NK-92 (cell line): Measurements from ENCODE around the gene ATF6B.
"Not testable (repeated sequence)": the region's sequence is repeated elsewhere in the genome, so short reads cannot be mapped to it uniquely, and the experiment has no call there.

Source experiments
- DNase-seq: peaks from one replicate; lab custom pipeline; 2025; ENCODE audit not compliant: unreplicated experiment; lab: John Stamatoyannopoulos, UW

The ATF6B gene

DNA sequence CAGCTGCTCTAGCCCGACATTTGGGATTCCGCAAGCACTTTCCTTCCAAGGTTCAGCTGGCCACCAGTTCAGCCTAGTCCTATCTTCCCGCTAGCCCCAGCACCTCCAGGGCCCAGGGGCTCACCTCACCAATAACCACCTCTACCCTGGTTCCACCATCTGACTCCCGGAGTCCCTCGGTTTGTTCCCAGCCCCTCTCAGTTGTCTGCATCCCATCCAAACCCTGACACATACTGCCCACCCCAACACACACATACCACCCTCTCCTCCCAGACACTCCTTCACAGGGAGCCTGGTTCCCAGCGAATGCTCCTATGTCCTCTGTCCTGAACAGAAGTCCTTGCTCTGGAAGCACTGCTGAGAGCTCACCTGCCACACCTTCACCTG lies 19.3 kb downstream of the ATF6B start:
- DNase-seq = no peak

DNA sequence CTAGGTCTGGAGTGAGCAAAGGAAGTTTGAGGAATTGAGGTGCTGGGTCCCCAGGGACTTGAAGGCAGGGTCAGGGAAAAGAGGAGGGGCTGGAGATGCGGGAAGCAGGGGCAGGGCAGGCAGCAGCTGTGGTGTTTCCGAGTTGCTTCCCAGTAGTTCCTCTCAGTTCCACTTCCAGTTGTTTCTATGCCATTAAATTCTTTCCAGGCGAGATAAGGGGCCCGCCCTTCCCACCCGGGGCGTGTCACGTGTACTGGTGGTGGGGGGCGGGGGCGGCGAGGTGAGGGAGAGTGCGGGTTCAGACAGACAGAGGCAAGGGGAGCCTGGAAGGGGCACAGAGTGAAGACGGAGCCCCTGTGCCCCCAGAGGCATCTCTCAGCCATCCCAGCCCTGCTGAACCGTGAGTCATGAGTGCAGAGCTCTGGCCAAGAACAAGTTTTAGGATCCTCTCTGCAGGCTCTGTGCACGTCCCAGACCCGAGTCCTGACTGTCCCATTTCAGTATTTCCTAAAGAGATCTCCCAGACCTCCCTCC lies 19.9 kb downstream of the ATF6B start:
- DNase-seq = no peak

DNA sequence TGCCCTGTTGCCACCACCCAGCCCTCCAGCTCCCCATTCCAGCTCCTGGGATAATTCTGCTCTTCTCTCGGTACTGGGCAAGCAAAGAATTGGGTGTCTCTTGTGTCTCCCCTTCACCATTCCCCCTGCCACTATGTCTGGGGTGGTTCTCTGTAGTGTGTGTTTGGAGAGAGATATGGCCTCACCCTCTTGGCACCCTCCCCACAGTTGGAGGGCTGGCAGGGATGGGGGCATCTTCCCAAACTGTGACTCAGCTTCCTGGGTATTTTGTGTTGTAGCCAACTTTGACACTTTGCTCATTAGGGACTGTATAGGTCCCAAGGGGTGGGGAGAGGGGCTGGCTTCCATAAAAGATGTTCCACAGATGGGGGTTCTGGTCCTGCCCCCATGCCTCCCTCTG lies 20.6 kb downstream of the ATF6B start:
- DNase-seq = no peak

DNA sequence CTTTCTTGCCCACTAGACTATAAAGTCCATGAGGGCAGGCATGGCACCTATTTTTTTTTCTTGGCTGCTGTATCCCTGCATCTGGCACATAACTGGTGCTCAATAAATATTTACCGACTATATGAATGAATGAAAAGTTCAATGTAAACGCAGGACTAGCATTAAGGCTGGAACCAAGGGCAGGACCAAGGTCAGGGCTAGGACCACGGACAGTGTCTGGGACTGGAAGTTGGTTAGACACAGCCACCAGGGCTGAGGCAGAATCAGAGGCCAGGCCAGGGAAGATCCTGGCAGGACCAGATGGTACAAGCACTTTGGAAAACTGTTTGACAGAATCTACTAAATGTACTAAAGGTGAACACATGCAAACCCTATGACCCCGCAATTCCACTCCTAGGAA lies 22.6 kb downstream of the ATF6B start:
- DNase-seq = no peak

DNA sequence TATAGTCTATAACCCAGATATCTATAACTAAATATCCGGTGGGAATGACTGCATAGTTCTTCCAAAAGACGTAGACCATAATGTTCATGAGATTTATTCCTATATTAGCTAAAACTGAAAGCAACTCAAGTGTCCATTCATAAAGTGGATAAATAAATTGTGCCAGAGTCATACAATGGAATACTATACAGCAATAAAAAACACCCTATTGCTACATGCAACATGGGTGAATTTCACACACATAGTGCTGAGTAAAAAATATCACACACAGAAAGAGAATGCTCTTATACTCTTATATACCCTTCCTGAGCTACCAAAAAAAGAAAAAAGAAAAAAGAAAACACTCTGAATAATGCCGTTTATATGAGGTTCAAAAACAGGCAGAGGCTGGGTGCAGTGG lies 25.8 kb downstream of the ATF6B start:
- no peak for DNase-seq

DNA sequence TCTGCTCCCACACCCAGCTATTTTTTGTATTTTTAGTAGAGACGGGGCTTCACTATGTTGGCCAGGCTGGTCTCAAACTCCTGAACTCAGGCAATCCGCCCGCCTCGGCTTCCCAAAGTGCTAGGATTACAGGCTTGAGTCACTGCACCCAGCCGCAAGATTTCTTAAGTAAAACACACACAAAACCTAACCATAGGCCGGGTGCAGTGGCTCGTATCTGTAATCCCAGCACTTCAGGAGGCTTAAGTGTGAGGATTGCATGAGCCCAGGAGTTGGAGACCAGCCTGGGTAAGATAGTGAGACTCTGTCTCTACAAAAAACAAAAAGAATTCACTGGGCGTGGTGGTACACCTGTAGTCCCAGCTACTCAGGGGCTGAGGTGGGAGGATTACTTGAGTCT lies 27.8 kb downstream of the ATF6B start:
- DNase-seq = not testable (repeated sequence)

DNA sequence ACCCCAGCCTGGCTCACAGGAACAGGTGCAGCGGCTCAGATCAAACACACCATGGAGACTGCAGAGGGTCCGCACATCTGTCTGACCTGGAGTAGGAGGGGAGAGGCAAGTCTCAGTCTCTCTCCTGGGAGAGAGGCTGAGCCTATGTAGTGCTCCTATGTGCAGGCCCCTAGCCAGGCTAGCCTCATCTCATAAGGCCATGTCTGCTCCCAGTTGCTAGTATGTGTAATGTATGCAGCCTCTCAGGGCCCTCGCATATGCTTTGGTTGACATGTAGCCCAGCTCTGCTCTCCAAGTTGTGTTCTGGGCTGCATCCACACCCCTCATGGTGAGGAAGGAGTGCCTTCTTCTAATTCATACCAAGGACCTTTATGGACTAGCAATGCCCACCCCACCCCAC lies 30.7 kb downstream of the ATF6B start:
- no peak for DNase-seq

DNA sequence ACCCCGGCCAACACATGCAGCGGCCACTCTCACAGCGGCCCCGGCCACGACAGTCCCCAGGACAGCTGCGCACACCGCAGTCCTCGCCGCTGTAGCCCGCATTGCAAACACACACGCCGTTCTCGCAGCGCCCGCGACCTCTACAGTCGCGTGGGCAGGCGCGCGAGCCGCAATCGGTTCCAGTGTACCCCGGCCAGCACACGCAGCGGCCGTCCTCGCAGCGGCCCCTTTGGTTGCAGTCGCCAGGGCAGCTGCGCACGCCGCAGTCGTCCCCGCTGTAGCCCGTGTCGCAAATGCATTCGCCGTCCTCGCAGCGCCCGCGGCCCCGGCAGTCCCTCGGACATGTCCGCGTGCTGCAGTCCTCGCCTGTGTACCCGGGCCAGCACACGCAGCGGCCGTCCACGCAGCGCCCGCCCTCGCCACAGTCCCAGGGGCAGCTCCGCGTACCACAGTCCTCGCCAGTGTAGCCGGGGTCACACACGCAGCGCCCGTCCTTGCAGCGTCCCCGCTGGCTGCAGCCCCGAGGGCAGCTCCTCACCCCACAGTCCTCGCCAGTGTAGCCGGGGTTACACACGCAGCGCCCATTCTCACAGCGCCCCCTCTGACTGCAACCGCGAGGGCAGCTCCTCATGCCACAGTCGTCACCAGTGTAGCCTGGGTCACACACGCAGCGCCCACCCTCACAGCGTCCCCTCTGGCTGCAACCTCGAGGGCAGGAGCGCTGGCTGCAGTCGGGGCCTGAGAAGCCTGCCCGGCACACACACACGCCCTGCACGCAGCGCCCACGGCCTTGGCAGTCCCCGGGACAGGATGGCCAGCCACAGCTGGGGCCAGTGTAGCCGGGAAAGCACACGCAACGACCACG lies 31.4 kb downstream of the ATF6B start:
- DNase-seq = no peak

DNA sequence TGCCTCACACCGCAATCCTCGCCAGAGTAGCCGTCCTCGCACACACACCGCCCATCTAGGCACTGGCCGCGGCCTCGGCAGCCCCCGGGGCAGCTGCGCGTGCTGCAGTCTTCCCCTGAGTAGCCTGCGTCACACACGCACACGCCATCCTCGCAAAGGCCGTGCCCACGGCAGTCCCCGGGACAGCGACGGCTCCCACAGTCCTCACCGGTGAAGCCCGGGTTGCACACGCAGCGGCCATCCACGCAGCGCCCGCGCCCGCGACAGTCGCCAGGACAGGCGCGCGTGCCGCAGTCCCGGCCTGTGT lies 32.0 kb downstream of the ATF6B start:
- DNase-seq = no peak

DNA sequence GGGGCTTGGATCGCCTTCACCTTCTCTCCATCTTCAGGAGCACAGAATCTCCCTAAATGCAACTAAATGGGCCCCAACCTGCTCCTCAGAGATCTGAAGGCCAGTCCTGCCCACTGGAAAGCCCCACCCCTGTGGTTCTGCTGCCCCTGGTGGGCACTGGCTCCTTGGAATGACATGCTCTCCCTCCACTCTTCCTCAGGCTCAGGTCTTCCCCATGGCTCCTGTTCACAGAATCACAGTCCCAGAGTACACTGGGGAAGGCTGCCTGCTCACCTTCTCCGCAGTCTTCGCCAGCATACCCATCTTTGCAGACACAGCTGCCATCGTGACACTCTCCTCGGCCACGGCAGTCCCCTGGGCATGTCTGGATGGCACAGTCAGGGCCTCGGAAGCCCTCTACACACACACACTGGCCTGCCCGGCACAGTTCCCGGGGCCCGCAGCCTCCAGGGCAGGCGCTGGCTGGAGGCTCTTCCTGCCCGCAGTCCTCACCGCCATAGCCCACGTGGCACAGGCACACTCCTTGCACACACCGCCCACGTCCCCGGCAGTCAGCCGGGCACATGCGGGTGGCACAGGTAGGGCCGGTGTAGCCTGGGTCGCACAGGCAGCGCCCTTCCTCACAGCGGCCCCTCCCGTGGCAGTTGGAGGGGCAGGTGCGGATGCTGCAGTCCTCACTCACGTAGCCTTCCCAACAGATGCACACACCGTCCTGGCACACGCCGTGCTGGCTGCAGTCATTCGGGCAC lies 32.5 kb downstream of the ATF6B start:
- no peak for DNase-seq

DNA sequence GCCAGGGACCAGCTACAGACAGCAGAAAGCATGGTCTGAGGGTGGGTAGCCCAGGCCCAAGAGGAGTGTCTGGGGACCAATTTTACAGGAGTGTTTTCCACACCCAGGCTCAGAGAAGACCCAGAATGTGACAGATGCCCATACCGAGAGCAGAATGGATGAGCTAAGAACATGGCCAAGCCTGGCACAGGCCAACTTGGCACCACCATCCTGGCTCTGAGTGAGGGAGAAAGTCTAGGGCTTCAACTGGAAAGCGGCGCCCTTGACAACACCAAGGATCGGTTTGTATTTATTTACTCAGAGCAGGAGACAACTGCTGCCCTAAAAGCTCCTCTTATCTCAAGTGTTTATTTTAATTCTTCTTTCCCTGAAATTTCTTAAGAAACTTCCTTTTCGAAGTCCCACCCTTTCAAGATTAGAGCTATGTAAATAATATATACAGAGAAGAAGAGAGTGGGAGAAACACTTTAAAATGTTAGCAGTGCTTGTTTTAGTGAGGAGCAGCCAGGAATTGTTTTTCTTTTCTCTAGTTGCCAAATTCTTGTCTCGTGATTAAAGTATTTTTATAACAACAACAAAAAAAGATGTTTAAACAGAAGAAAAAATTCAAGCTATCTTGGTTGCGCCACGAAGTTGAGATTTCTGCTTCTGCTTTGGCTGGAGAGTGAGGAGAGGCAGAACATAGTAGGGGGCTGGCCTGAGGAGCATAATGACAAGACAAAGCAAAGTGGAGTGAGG lies 35.1 kb downstream of the ATF6B start:
- DNase-seq = no peak

DNA sequence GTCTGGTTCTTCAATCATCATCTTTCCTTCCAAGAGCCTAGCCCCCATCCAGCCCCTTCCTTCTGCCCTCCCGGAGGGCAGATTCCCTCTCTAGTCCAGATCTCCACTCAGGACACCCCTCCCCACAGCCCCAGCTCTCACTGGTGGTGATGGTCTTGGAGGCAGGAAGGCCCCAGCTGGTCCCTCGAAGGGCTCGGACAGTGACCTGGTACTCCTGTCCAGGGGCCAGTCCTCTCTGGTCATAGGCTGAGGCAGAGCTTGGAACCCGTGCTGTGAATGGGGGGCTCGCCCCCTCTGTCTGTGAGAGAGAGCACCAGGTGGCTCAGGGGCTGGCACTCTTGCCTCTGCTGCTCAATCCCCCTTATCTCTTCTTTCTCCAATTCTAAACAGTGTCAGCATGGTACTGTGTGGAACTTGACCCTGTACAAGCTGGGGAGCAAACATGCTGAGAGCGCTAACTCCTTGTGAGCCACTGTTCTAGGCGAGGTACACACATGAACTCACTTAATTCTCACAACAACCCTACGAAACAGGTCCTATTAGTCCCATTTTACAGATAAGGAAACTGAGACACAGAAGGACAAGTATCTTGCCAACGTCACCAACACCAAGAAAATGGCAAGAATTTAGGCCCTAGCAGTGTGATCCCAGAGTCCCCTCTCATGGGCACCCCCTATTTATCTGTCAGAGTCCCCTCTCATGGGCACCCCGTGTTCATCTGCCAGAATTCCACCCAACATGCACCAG lies 38.8 kb downstream of the ATF6B start:
- no peak for DNase-seq

DNA sequence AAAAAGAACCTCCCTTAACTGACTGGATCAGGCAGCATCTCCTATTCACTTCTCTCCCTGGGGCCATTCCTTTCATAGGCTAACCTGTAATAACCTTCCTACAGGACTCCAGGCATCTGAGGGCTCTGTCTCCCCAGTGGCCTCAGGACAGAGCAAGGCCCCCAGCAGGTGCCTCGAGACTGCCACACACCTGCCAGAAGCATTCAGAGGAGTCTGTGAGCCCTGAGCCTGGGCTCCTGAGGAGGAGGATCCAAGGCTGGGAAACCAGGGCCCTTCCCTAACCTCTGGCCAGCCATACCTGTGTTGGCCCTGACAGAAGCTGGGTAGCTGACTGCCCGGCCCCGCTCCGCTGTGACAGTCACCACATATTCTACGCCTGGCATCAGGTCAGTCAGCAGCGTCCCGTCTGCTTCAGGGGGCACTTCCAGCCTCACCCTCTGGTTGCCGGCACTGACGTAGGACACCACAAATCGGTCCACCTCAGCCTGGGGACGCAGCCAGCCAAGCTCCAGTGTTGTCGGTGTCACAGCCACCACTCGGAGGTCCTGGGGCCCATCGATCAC lies 39.5 kb downstream of the ATF6B start:
- DNase-seq = no peak

DNA sequence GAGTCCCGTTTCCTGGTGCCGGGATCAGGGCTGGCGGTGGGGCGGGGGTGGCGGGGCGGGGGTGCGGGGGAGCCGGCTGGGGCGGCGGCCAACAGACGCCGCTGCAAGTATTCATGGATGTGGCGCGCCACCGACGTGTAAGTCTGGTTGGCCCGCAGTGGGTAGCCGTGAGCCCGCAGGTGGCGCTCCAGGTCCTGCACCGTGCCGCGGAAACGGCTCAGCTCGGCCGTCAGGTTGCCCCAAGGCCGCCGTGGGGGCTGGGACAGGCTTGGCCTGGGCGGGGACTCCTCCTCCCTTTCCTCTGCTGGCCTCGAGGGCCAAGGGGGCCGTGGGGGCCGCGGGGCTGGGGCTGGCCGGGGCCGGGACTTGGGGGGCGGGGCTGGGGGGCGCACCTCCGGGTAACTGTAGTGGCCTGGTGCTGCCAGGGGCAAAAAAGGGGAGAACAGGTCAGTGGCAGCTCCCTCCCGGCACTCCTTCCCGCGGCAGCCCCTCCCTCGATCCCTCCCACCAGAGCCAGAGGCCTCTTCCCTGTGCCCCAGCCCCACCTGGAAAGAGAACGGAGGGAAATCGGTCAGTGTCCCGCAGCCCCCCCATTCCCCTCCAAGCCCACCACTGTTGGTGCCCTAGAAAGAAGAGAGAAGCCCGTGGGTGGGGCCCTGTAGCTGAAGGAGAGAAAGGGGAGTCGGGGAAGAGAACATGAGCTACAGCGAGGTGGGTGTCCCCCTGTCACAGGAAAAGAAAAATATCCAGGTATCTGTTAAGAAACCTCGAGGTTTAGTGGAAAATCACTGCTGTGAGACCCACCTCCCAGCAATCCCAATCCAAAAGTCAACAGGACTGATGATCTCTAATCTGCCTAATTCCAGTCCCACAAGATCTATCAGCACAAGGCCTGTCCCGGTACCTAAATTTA lies 40.2 kb downstream of the ATF6B start:
- no peak for DNase-seq

DNA sequence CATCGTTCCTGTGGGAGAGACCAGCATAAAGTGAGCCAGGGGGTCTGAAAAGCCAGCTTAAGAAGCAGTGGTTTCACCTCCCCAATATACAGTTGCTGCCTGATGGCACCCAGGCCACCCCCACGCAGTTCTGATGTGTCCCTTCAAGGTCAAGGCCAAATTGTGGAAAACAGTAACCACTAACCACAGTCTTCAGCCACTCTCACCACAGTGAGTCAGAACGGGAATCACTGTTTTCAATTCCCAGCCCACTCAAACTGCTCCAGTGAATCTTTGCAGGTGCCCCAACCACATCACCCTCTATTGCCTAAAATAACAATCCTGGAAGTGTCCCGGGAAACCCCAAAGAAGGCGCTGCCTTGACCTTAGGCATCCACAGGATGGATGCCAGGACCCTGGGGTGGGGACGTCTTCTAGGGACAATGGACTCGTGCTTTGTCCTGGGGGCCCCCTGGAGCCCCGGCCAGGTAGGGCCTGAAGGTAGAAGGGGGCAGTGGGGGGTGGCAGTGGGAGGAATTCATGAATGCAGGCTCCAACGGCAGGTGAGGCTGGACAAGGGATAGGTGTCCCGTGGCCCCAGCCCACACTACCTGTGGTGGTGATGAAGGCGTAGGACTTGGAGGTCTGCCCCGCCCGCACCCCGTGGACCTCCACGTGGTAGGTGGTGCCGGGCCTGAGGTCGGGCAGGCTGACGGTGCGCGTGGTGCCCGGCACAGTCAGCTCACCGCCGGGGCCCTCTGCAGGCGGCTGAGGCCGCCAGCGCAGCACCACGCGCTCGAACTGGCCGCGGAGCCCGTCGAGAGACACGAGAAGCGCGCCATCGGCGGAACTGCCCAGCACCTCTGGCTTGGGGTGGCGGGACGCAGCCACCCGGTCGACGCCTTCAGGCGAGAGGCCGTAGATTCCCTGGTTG lies 41.1 kb downstream of the ATF6B start:
- no peak for DNase-seq

DNA sequence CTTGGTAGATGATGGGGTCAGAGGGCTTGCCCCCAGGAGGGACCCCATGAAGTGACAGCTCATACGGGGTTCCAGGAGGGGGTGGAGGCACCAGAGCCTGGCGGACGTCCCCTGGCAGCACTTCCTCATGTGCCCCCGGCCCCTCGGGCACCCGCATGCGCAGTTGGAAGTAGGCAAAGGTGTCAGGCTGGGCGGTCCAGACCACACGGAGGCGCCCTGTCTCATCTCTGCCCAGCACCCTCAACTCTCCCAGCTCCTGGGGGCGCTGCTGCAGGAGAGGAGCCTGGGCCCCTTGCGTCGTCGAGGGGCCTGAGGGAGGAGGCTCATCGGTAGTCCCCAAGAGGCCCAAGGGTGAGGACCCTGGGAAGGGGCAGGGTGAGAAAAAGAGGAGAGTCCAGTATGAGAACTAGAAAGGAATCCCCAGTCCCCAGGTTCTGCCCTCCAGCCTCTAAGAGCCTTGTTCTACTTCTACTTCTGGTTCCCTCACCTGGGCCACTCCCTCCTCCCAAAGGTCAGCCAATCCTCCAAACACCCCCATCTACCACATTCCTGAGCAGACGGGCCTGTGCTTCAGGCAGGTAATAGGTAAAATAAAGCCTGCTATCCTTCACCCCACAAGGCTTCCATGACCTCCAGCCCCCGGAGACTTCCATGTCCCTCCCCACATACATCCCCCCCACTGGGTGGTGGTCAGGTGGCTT lies 42.1 kb downstream of the ATF6B start:
- no peak for DNase-seq

DNA sequence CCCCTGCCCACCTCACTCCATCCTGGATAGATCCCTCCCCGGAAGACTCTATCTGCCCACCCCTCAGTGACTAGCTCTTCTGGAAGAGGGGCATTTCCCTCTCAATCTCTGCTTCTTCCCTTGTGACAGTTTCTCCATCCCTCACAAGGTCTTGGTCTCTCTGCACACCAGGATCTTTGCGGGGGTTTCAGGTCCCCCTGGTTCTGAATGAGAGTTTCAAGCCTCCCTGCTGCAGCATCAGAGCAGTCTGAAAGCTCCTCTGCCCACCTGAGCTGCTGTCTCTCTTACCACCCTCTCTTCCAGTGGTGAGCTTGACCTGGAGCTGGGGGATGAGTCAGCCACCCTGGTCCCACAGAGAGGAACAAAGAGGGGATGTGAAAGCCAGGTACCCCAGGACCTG lies 43.3 kb downstream of the ATF6B start:
- no peak for DNase-seq
